Measurements from ENCODE around the gene FBXO38.

FBXO38 gene

DNA sequence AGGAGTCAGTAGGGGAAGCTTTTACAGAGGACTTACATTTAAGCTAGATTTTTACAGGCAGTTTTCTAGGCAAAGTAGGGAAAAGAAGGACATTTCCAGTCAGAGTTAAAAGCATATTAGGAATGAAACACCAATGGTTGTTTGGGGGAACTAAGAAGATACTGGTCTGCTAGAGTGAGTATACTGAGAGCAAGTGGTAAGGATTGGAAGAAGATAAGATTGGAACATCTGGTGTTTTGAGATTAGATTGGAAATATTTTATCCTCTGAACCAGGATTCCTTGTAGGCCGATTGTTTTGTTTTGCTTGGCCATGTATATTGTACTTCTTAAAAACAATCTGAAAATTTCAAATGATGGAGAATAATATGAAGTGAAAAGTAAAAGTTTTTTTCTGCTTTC lies 7.7 kb downstream of the FBXO38 start:
- TF ChIP-seq, protein P1, sequence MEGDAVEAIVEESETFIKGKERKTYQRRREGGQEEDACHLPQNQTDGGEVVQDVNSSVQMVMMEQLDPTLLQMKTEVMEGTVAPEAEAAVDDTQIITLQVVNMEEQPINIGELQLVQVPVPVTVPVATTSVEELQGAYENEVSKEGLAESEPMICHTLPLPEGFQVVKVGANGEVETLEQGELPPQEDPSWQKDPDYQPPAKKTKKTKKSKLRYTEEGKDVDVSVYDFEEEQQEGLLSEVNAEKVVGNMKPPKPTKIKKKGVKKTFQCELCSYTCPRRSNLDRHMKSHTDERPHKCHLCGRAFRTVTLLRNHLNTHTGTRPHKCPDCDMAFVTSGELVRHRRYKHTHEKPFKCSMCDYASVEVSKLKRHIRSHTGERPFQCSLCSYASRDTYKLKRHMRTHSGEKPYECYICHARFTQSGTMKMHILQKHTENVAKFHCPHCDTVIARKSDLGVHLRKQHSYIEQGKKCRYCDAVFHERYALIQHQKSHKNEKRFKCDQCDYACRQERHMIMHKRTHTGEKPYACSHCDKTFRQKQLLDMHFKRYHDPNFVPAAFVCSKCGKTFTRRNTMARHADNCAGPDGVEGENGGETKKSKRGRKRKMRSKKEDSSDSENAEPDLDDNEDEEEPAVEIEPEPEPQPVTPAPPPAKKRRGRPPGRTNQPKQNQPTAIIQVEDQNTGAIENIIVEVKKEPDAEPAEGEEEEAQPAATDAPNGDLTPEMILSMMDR (IDR thresholded peaks at IDR 0.05; ENCODE audit: low read length, missing control alignments): no peak
- DNase-seq (ENCODE audit: low read depth): no peak
- H3K4me3 ChIP-seq (replicated peaks; ENCODE audit: low read depth, low read length): no peak overlapping the region

GRCh38 chr5:148393390-148393741 lies 9.6 kb downstream of the FBXO38 start:
- DNase-seq (ENCODE audit: low read depth): no peak
- H3K4me3 ChIP-seq (replicated peaks; ENCODE audit: low read depth, low read length): no peak overlapping the region
- TF ChIP-seq, protein P1 (IDR thresholded peaks at IDR 0.05; ENCODE audit: low read length, missing control alignments): no peak

- TF ChIP-seq, protein P1 (IDR thresholded peaks at IDR 0.05; ENCODE audit: low read length, missing control alignments): no peak
- no peak for DNase-seq (ENCODE audit: low read depth)
- H3K4me3 ChIP-seq (replicated peaks; ENCODE audit: low read depth, low read length): no peak overlapping the region
Measured at GRCh38 chr5:148394587-148395019, 10.8 kb downstream of the FBXO38 start.

DNA sequence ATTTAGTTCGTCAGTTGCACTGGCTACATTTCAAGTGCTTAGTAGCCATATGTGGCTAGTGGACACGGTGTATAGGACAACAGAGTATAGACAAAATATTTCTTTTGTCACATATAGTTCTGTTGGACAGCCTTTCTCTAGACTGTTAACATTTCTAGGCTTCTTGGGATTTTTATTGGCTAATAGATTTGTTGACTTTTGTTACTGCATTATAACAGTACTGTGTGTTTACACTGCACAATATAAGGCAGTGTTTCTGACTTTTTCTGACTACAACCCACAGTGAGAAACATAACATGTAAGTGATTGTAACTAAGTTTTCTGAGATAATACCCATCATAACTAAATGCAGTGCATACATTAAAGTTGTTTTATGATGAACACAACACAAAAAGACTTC lies 11.3 kb downstream of the FBXO38 start:
- no peak for DNase-seq (ENCODE audit: low read depth)
- TF ChIP-seq, protein P1 (IDR thresholded peaks at IDR 0.05; ENCODE audit: low read length, missing control alignments): no peak
- no peak overlapping the region for H3K4me3 ChIP-seq (replicated peaks; ENCODE audit: low read depth, low read length)

GRCh38 chr5:148397968-148398595 lies 14.3 kb downstream of the FBXO38 start:
- TF ChIP-seq, protein P1 (IDR thresholded peaks at IDR 0.05; ENCODE audit: low read length, missing control alignments): no peak
- no peak for DNase-seq (ENCODE audit: low read depth)
- no peak overlapping the region for H3K4me3 ChIP-seq (replicated peaks; ENCODE audit: low read depth, low read length)

DNA sequence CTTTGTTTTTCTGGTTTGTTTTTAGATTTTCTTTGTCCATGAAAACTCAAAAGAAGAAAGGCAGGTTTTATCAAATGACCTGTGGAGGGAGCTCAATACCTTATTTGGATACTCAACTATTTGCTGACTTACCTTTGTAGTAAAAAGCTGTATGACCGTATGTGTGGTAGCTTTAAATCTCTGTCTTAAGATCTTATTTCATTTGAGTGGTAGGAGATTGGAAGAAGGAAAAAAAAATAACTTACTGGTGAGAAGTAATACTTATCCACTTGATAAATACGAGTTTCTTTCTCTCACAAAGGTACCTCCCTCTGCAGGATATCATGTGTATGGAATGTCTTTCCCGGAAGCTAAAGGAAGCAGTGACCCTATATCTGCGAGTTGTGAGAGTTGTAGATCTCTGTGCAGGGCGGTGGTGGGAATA lies 15.0 kb downstream of the FBXO38 start:
- H3K4me3 ChIP-seq (replicated peaks; ENCODE audit: low read depth, low read length): no peak overlapping the region
- DNase-seq (ENCODE audit: low read depth): no peak
- TF ChIP-seq, protein P1 (IDR thresholded peaks at IDR 0.05; ENCODE audit: low read length, missing control alignments): no peak

DNA sequence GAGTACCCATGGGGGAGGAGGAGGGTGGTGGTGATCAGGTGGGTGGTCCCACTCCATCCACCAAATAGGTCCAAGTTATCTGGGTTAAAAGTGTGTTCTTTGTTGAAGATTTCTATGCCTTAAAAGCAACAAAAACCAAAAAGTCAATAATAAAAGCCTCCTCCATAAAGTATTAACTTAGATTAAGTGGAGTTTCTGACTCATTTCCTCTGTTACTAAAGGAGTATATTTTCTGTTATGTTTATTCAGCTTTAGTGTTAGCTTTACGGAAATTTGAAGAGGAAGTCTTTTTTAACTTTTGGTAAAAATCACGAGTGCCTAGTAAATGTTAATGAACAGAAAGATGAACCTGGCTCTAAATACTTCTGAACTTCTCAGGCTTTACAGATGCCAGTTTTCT lies 17.8 kb downstream of the FBXO38 start:
- no peak for DNase-seq (ENCODE audit: low read depth)
- no peak overlapping the region for H3K4me3 ChIP-seq (replicated peaks; ENCODE audit: low read depth, low read length)

More for the DNA sequence above, 17.8 kb downstream of the FBXO38 start:
- TF ChIP-seq, protein P1 (IDR thresholded peaks at IDR 0.05; ENCODE audit: low read length, missing control alignments): no peak
